Measurements from ENCODE around the gene SORCS2.

DNA sequence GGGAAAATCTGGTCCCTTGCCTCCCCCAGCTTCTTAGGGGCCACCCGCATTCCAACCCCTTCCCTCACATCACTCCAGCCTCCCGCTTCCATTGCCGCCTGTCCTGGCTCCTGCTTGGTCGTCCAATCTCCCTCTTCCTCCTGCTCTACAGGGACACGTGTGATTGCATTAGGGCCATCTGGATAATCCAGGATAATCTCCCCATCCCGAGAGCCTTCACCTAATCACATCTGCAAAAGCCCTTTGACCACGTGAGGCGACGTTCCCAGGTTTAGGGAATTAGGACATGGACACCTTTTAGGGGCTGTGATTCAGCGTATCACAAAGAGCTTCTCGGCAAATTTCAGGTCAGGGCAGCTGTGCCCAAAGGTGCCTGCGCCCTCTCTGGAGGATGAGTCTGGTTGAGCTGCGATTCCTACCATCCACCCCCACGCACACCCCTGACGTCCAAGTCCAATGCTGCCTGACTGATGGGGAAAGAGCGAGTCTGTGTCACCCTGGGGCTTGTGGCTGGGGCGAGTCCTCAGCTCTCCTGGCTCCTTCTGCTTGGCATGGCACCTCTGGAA is 137.8 kb downstream of the SORCS2 start:
- TF ChIP-seq, protein P1, sequence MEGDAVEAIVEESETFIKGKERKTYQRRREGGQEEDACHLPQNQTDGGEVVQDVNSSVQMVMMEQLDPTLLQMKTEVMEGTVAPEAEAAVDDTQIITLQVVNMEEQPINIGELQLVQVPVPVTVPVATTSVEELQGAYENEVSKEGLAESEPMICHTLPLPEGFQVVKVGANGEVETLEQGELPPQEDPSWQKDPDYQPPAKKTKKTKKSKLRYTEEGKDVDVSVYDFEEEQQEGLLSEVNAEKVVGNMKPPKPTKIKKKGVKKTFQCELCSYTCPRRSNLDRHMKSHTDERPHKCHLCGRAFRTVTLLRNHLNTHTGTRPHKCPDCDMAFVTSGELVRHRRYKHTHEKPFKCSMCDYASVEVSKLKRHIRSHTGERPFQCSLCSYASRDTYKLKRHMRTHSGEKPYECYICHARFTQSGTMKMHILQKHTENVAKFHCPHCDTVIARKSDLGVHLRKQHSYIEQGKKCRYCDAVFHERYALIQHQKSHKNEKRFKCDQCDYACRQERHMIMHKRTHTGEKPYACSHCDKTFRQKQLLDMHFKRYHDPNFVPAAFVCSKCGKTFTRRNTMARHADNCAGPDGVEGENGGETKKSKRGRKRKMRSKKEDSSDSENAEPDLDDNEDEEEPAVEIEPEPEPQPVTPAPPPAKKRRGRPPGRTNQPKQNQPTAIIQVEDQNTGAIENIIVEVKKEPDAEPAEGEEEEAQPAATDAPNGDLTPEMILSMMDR (IDR thresholded peaks at IDR 0.05), result no peak
- TF ChIP-seq EZH2 (IDR thresholded peaks at IDR 0.05; ENCODE audit: borderline replicate concordance, insufficient read depth, low read depth, low read length, poor library complexity, severe bottlenecking), result no peak
